HG03108 (cell line): ENCODE results near the gene HOXD10.

Source experiments
- ATAC-seq: cut with Tn5 transposase; IDR thresholded peaks from one replicate; pipeline ENCODE4 v1.9.1; 2021; ENCODE audit warnings: moderate library complexity; ENCODE audit not compliant: unreplicated experiment

The HOXD10 gene

DNA sequence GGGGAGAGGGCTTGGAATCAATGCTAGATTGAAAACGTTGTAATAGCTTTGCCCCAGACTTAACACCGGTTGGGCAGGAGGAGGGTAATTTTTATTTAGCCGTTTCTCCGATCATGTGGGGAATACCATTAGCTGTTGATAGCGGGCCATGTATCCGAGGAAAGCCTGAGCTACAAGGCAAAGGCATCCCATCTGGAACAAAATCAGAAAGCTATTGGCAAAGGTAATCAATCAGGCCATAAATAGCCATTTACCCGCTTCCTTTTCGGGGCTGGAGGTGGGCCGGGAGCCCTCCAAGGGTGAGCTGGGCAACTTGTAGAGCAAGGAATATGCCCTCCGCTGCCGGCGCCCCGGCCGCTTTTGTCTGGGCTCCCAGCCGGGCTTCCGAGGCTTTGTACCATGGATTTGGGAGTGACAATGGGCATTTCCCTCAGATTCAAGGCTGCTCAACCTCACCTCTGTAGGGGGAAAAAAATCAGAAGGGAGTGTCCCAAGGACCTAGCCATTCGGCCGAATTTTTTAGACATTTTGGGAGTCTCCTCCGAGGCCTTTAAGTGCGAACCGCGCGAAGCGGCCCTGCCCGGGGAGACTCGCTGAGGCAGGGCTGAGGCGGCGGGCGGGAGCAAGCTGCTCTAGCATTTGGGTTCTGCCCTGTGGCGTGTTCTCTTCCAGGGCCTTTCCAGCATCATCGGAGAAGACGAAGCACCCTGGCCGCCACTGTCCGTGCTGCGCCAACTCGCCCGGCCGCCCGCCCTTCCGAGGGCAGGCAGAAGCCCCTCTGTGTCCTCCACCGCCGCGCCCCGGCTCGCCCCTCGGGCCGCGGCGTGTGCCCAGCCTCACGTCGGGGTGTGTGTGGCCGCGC, 4.8 kb downstream of the HOXD10 start:
- ATAC-seq = no peak

- no peak for ATAC-seq
Measured at GRCh38 chr2:176122052-176122682, 5.6 kb downstream of the HOXD10 start.

DNA sequence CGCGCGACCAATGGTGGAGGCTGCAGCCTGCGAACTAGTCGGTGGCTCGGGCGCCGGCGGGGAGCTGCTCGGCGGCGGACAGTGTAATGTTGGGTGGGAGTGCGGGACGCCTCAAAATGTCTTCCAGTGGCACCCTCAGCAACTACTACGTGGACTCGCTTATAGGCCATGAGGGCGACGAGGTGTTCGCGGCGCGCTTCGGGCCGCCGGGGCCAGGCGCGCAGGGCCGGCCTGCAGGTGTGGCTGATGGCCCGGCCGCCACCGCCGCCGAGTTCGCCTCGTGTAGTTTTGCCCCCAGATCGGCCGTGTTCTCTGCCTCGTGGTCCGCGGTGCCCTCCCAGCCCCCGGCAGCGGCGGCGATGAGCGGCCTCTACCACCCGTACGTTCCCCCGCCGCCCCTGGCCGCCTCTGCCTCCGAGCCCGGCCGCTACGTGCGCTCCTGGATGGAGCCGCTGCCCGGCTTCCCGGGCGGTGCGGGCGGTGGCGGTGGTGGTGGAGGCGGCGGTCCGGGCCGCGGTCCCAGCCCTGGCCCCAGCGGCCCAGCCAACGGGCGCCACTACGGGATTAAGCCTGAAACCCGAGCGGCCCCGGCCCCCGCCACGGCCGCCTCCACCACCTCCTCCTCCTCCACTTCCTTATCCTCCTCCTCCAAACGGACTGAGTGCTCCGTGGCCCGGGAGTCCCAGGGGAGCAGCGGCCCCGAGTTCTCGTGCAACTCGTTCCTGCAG, 6.3 kb downstream of the HOXD10 start, which contains the start of gene HOXD9:
HOXD9 (plus strand) TSS at position 37 of the 728 bp plus-strand sequence; CDS start at position 87, 50 bp downstream.
- no peak for ATAC-seq

- ATAC-seq = no peak
Measured at GRCh38 chr2:176123411-176124109, 7.0 kb downstream of the HOXD10 start.

- no peak for ATAC-seq
Measured at GRCh38 chr2:176124110-176124946, 7.8 kb downstream of the HOXD10 start.

DNA sequence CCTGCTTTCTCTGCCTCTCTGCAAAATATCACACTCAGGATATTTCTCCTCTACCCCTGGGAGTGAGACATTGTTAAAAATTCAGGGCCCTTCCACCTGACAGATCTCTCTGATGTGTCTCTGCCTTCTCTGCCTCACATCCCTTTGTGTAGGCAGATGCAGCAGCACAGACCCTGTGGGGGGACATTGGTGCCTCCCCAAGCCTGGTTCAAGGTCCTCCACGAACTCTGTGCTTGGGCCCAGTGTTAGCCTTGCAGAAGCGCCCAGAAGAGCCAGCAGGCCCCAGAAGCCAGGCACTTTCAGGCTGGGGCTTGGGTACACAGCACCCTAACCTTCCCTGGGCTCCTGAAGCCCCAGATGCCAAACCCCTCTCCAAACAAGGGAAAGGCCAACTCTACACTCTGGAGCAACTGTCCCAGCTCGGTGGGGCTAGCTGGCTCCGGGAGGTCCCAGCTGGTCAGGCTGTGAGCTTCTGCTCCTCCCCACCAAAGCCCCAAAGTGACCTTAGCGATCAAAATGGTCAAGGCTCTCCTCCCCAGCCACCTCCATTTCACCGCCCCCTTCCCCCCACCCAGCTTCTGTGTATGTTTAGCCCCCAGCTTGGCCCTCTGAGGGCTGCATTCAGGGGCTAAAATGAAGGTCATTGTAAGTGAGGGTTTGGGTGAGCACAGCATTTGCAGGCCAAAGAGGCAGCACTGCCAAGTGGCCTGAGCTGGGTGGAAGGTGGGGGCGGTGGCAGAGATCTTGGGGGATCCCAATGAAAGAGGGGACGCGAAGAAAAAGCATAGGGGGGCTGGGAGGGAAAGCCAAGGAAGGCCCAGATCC, 8.6 kb downstream of the HOXD10 start:
- ATAC-seq = no peak

- ATAC-seq = no peak
Measured at GRCh38 chr2:176125772-176126054, 9.1 kb downstream of the HOXD10 start.

DNA sequence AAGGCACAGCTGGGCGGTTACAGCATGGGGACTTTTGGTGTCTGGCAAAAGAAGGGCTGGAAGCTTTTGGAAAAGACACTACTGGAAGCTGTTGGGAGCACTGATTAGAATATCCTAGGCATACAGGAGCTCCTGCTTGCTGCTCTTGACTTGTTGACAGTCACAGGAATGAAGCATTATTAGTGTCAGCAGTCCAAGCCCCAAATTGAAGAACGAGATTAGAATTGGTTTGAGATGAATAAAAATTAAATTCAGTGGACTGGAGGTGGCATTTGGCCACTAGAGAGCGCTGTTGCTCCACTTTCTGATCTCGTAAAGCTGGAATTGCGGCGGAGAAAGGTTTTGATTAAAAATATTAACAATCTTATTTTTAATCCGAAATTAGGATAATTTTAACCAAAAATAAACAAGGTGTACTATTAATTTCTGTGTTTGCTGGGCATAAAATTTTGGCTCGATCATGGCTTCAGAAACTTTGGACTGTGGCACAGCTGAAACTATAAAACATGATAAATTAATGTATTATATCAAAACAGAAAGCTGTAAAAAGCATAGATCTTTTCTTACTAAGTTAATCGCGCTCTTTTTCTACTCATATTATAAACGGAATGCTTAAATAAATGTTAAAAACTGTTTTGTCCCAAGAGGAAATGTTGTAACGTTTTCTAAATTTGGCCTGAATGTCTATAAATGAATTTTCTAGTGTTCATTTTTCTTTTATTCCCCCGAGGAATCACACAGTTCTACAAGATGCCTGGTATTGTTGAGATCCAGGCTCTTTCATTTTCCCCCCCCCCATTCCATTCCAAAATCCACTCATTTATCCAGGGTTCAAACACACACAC, 10.6 kb downstream of the HOXD10 start:
- no peak for ATAC-seq

- ATAC-seq = no peak
Measured at GRCh38 chr2:176127774-176128072, 11.1 kb downstream of the HOXD10 start.

GRCh38 chr2:176128172-176128981, 11.8 kb downstream of the HOXD10 start:
- no peak for ATAC-seq

DNA sequence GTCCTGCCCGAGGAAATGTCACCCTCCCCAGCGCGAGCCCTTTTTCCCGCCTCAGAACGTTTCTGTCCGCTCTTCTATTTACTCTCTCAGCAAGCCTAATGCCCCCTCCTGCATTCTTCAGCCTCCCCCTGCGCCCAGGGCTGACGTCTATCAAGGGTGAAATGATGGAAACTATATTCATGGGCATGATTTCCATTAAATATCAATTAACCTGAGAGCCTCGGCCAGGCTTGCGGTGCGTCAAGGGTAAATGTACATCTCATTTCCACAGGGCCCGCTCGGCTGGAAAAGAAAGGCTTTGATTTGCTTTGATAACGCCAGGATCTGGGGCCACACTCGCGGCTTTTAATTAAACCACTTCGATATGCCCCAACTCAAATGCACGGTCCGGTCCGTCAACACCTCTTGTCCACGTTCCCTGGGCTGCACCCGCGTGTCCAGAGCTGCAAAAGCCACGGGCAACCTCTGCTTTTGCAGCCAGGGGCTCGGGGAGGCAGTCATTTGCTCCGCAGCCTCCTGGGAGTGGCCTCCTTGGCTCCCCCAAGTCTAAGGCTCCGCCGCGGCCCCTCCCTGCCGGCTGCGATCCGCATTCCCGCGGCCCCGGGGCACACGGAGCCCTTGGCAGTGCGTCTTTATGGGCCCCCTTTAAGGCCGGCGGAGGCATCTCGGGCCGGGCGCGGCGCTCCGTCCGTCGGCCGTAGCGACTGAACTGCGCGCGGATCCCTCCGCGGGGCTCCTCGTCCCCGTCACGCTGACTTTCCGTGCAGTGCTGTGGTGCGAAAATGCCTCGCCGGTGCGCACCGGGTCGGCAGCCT, 12.6 kb downstream of the HOXD10 start, which contains the start of gene HOXD8:
HOXD8 (plus strand) TSS at position 724 of the 815 bp plus-strand sequence. CDS start 662 bp downstream, outside the sequence.
- no peak for ATAC-seq

- ATAC-seq = no peak
Measured at GRCh38 chr2:176129813-176130146, 13.2 kb downstream of the HOXD10 start.

GRCh38 chr2:176130147-176130956, 13.8 kb downstream of the HOXD10 start:
- ATAC-seq = no peak

DNA sequence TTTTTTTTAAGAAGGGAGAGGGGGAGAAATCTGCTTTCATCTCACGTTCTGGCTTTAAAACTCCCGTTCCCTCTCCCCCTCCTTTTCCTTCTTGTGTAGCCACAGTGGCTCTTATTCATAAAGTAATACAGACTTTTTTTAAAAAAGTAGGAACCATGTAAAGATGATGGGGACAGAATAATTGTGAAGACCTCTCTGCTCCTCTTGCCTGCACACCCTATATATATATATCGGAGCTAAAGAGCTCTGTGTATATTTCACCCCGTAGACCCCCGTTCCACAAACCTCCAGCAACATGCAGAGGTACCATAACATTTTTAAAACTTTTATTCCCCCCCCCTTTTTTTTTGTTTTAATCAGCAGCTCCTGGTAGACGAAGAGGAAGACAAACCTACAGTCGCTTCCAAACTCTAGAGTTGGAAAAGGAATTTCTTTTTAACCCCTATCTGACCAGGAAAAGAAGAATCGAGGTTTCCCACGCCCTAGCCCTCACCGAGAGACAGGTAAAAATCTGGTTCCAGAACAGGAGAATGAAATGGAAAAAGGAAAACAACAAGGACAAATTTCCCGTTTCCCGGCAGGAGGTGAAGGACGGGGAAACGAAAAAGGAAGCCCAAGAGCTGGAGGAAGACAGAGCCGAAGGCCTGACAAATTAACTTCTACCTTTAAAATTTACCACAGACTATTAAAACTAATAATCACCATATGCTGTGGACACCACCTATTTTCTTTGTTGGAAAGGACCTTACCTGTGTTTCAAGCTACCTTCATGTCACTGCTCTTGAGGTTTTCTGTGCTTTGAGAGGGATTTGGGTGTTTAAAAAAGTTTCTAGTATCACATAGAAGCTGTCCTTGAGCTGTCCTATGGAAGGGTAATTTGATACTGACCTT, 14.6 kb downstream of the HOXD10 start:
- ATAC-seq = no peak

DNA sequence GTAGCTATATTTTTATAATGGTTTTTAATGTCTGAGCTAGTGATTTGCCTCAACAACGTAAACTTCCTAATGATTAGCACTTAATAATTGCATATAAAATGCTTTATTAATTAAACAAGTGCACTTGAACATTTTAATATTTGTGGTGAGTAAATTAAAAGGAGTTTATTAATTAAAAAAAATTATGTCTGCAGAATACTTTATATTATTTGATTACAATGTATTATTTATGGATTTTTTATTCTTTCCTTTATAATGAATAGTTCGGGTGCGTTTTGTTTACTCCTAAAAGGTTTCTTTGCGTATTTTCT, 15.2 kb downstream of the HOXD10 start:
- ATAC-seq = no peak
